CD14-positive monocyte (primary cell): ENCODE results near the gene NYAP1. TPM values are rescaled to one million over a fixed set of nuclear protein-coding genes. Genes with fewer than 3 reads are reported as not detected.

ENCODE experiments used
- DNase-seq, 3 donors: peaks; one replicate each; pipeline ENCODE4 v3.0.0-alpha.2; 2011 to 2022
- H2AFZ ChIP-seq: 2 replicates; pipeline ENCODE4 v1.6.0; 2012; ENCODE audit warnings: mild to moderate bottlenecking, low read depth, low read length, inconsistent platforms; ENCODE audit not compliant: insufficient read depth, poor library complexity, severe bottlenecking
- H3K27ac ChIP-seq, 2 donors: 1 replicate in 1 of 2; 2 replicates in 1 of 2; pipeline ENCODE4 v1.5.1; 2012 to 2013; ENCODE audit warnings: low read length in 2 of 2, control low read depth in 1 of 2, inconsistent platforms in 1 of 2, low read depth in 1 of 2, mild to moderate bottlenecking in 1 of 2
- H3K27me3 ChIP-seq, 2 donors: one replicate each; pipeline versions ENCODE4 v1.6.0 to v1.6.1; 2011 to 2013; ENCODE audit warnings: low read length in 2 of 2; ENCODE audit not compliant: control insufficient read depth in 2 of 2, insufficient read depth in 2 of 2
- H3K36me3 ChIP-seq, 2 donors: replicated peaks in 1 of 2; 1 replicate in 1 of 2; 2 replicates in 1 of 2; pipeline versions ENCODE4 v1.5.1 to v1.6.1; 2012 to 2013; ENCODE audit warnings: low read length in 2 of 2, control low read depth in 1 of 2, inconsistent platforms in 1 of 2, mild to moderate bottlenecking in 1 of 2; ENCODE audit not compliant: insufficient read depth in 2 of 2, control insufficient read depth in 1 of 2
- H3K4me1 ChIP-seq, 2 donors: 1 replicate in 1 of 2; 2 replicates in 1 of 2; pipeline versions ENCODE4 v1.5.1 to v1.6.1; 2012 to 2013; ENCODE audit warnings: low read length in 2 of 2, control low read depth in 1 of 2, inconsistent platforms in 1 of 2, mild to moderate bottlenecking in 1 of 2, moderate library complexity in 1 of 2; ENCODE audit not compliant: insufficient read depth in 2 of 2, control insufficient read depth in 1 of 2
- H3K4me2 ChIP-seq: replicated peaks from 2 replicates; pipeline ENCODE3; 2012; ENCODE audit warnings: low read length, moderate library complexity, mild to moderate bottlenecking; ENCODE audit not compliant: poor library complexity, severe bottlenecking; ENCODE audit errors: extremely low read depth
- H3K4me3 ChIP-seq, 3 experiments: fragments of 200-600 bp in 1 of 3; sonication (generic) in 1 of 3; replicated peaks in 1 of 3; 1 replicate in 2 of 3; 2 replicates in 1 of 3; pipeline ENCODE4 v1.5.1; 2011 to 2013; ENCODE audit warnings: low read length in 3 of 3, mild to moderate bottlenecking in 3 of 3, control low read depth in 2 of 3, low read depth in 2 of 3, inconsistent platforms in 1 of 3, moderate library complexity in 1 of 3
- H3K79me2 ChIP-seq: 2 replicates; pipeline ENCODE4 v1.6.0; 2012; ENCODE audit warnings: mild to moderate bottlenecking, control low read depth, inconsistent platforms, low read length, moderate library complexity; ENCODE audit not compliant: insufficient read depth
- H3K9ac ChIP-seq: 2 replicates; pipeline ENCODE4 v1.6.0; 2017; ENCODE audit warnings: low read length, mild to moderate bottlenecking; ENCODE audit not compliant: insufficient read depth, poor library complexity, severe bottlenecking
- H3K9me3 ChIP-seq, 2 donors: replicated peaks in 1 of 2; 1 replicate in 1 of 2; 2 replicates in 1 of 2; pipeline versions ENCODE4 v1.5.1 to v1.6.1; 2012 to 2013; ENCODE audit warnings: low read length in 2 of 2, control low read depth in 1 of 2; ENCODE audit not compliant: control insufficient read depth in 1 of 2, insufficient read depth in 1 of 2
- H4K20me1 ChIP-seq: 2 replicates; pipeline ENCODE4 v1.6.0; 2012; ENCODE audit warnings: mild to moderate bottlenecking, low read length, control low read depth, moderate library complexity; ENCODE audit not compliant: insufficient read depth
- H3K27ac Mint-ChIP-seq, 7 donors: one replicate each; pipeline ENCODE4 v1.8.0; 2020; ENCODE audit warnings: mild to moderate bottlenecking in 7 of 7, mixed read lengths in 7 of 7, moderate library complexity in 6 of 7, inconsistent platforms in 2 of 7
- H3K27me3 Mint-ChIP-seq, 3 donors: one replicate each; pipeline ENCODE4 v1.8.0; 2021 to 2022; ENCODE audit warnings: low read depth in 3 of 3, mild to moderate bottlenecking in 3 of 3, mixed read lengths in 3 of 3, moderate library complexity in 3 of 3, inconsistent platforms in 1 of 3
- H3K36me3 Mint-ChIP-seq, 2 donors: one replicate each; pipeline ENCODE4 v1.8.0; 2020; ENCODE audit warnings: mixed read lengths in 2 of 2, inconsistent platforms in 1 of 2, mild to moderate bottlenecking in 1 of 2
- H3K4me1 Mint-ChIP-seq: one replicate; pipeline ENCODE4 v1.8.0; 2020; ENCODE audit warnings: mild to moderate bottlenecking, mixed read lengths
- H3K4me3 Mint-ChIP-seq, 2 donors: one replicate each; pipeline ENCODE4 v1.8.0; 2020; ENCODE audit warnings: mild to moderate bottlenecking in 2 of 2, mixed read lengths in 2 of 2, moderate library complexity in 1 of 2
- H3K9me3 Mint-ChIP-seq, 7 donors: one replicate each; pipeline ENCODE4 v1.8.0; 2020 to 2022; ENCODE audit warnings: mixed read lengths in 7 of 7, mild to moderate bottlenecking in 6 of 7, moderate library complexity in 6 of 7, inconsistent platforms in 2 of 7
- WGBS: methylation state at CpG from one replicate; pipeline ENCODE4 v1.1.5; 2013; ENCODE audit warnings: missing lambda C conversion rate; ENCODE audit not compliant: insufficient coverage; 5-methylcytosine and 5-hydroxymethylcytosine counted together
- intact Hi-C, 2 donors: fragments of 100-400 bp; cut with micrococcal nuclease; formaldehyde crosslinking; loops; one replicate each; pipeline versions ENCODE4 v1.15.0 to v1.15.1; 2023
- polyA plus RNA-seq, 3 donors: library from polyadenylated mRNA; depleted of rRNA in 1 of 3; unstranded in 2 of 3; stranded (reverse) in 1 of 3; fragments of 300-500 nt in 2 of 3; fragments of >200 nt in 1 of 3; fragmentation: Illumina TruSeq in 2 of 3; gene quantifications; 1 replicate in 2 of 3; 2 replicates in 1 of 3; pipeline ENCODE4 v1.2.3, GENCODE V29; 2012 to 2021
- TF ChIP-seq, protein P1 (sequence below): fragments of 200-600 bp; IDR thresholded peaks from one replicate; pipeline ENCODE4 v1.8.0; 2022; ENCODE audit warnings: antibody characterized with exemption, mild to moderate bottlenecking

The NYAP1 gene
- polyA plus RNA-seq, 3 donors = not detected

DNA sequence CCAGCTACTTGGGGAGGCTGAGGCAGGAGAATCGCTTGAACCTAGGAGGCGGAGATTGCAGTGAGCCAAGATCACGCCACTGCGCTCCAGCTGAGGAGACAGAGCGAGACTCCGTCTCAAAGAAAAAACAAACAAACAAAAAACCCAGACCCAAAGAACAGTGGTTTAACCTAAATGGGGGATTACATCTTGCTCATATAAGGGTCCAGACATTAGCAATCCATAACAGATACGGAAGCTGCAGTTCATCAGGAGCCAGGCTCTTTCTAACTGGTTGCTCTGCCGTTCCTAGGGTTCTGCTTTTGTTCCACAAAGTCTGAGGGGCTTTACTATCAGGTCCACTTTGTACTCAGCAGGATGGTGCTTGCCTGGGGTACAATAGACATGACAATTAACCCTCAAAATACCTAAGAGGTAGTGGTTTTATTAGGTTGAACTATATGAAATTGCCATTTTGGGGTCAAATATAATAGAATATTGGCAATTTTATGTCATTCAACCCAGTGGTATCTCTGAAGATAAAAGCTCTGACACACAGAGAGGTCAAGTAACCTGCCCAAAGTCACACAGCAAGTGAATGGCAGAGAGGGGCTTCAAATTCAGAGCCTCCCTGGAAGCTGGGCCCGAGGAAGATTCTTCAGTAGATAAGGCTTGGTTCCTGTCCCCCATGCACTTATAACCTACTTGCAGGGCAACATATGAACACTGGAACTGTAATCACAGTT is 21.3 kb downstream of the NYAP1 start:
- Histone ChIP-seq H3K79me2 (no peaks in the 10 kb centered on the region), H2AFZ (no peak overlapping the region), H3K9ac (no peak overlapping the region), H3K36me3 (no peaks in the 10 kb centered on the region), H3K4me1 (no peaks in the 10 kb centered on the region), H4K20me1 (no peaks in the 10 kb centered on the region), H3K4me3 (no peak overlapping the region), H3K4me2 (no peak overlapping the region), H3K9me3 (no peaks in the 10 kb centered on the region), H3K27me3 (no peaks in the 10 kb centered on the region), H3K27ac (no peak overlapping the region)
- Mint-ChIP-seq H3K36me3 (no peaks in the 10 kb centered on the region), H3K4me1 (no peaks in the 10 kb centered on the region), H3K9me3 (no peaks in the 10 kb centered on the region), H3K27me3 (peaks cover 3 to 14% (median 6%) of the 10 kb centered on the region in 3 donors), H3K27ac (no peak overlapping the region), H3K4me3 (no peak overlapping the region)
- no peak for DNase-seq
- TF ChIP-seq, protein P1, sequence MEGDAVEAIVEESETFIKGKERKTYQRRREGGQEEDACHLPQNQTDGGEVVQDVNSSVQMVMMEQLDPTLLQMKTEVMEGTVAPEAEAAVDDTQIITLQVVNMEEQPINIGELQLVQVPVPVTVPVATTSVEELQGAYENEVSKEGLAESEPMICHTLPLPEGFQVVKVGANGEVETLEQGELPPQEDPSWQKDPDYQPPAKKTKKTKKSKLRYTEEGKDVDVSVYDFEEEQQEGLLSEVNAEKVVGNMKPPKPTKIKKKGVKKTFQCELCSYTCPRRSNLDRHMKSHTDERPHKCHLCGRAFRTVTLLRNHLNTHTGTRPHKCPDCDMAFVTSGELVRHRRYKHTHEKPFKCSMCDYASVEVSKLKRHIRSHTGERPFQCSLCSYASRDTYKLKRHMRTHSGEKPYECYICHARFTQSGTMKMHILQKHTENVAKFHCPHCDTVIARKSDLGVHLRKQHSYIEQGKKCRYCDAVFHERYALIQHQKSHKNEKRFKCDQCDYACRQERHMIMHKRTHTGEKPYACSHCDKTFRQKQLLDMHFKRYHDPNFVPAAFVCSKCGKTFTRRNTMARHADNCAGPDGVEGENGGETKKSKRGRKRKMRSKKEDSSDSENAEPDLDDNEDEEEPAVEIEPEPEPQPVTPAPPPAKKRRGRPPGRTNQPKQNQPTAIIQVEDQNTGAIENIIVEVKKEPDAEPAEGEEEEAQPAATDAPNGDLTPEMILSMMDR = no peak
- WGBS = 93% methylated on average over 4 of the region's 9 CpGs
- intact Hi-C loops = no loop called here

DNA sequence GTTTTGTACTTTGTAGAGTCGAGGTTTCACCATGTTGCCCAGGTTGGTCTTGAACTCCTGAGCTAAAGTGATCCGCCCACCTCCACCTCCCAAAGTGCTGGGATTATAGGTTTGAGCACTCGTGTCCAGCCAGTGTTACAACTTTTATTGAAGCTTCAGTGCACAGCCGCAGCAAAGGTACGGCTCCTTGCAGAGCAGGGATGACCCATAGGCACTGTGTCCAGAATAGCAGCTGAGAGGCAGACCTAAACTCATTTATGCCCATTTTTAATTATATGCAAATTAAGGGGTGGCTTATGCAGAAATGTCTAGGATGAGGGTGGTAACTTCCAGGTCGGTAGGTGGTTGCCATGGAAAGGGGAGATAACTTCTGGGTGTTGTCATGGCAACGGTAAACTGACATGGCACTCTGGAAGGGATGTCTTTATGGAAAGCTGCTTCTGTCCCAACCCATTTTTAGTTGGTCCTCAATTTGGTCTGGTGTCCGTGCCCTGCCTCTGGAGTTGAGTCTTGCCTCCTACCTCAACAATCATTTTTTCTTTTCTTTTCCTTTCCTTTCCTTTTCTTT is 22.7 kb downstream of the NYAP1 start:
- Mint-ChIP-seq H3K9me3 (no peaks in the 10 kb centered on the region), H3K36me3 (no peaks in the 10 kb centered on the region), H3K27me3 (peaks cover 5 to 9% (median 8%) of the 10 kb centered on the region in 3 donors), H3K4me3 (no peak overlapping the region), H3K27ac (no peak overlapping the region), H3K4me1 (no peaks in the 10 kb centered on the region)
- no peaks in the 10 kb centered on the region for H4K20me1 ChIP-seq
- no peaks in the 10 kb centered on the region for H3K9me3 ChIP-seq
- no peak overlapping the region for H2AFZ ChIP-seq
- DNase-seq = no peak
- H3K27ac ChIP-seq = no peak overlapping the region
- H3K4me3 ChIP-seq = no peak overlapping the region
- no peak overlapping the region for H3K9ac ChIP-seq
- no peak overlapping the region for H3K4me2 ChIP-seq
- H3K36me3 ChIP-seq = no peaks in the 10 kb centered on the region
- no peaks in the 10 kb centered on the region for H3K79me2 ChIP-seq
- intact Hi-C loops = no loop called here
- no peaks in the 10 kb centered on the region for H3K4me1 ChIP-seq
- TF ChIP-seq, protein P1 = no peak
- WGBS = 54% methylated on average over 3 of the region's 8 CpGs
- no peaks in the 10 kb centered on the region for H3K27me3 ChIP-seq
